Keratinocyte (primary cell): ENCODE results near the gene EMP2. TPM values are rescaled to one million over a fixed set of nuclear protein-coding genes. Genes with fewer than 3 reads are reported as not detected.

Source experiments
- DNase-seq: peaks from one replicate; pipeline ENCODE4 v3.0.0-alpha.2; 2011; ENCODE audit warnings: low read depth, missing footprints, low spot score
- FAIRE-seq: peaks from 2 replicates; lab custom pipeline; 2011; peaks lifted over from hg19 to GRCh38; lab: Jason Lieb, UNC
- H2AFZ ChIP-seq: 2 replicates; pipeline ENCODE4 v1.6.0; 2012; ENCODE audit warnings: low read length, control low read depth, inconsistent platforms; ENCODE audit not compliant: control insufficient read depth
- H3K27ac ChIP-seq: 2 replicates; pipeline ENCODE4 v1.5.1; 2011; ENCODE audit warnings: low read length; ENCODE audit not compliant: control insufficient read depth, insufficient read depth
- H3K27me3 ChIP-seq: 3 replicates; pipeline ENCODE4 v1.6.0; 2011; ENCODE audit warnings: low read length; ENCODE audit not compliant: control insufficient read depth, insufficient read depth; ENCODE audit errors: extremely low read depth
- H3K36me3 ChIP-seq, 2 experiments: 2 replicates in 1 of 2; 3 replicates in 1 of 2; pipeline ENCODE4 v1.5.1; 2011; ENCODE audit warnings: low read length in 2 of 2, mild to moderate bottlenecking in 1 of 2; ENCODE audit not compliant: control insufficient read depth in 2 of 2, insufficient read depth in 2 of 2; ENCODE audit errors: extremely low read depth in 1 of 2
- H3K4me1 ChIP-seq: 3 replicates; pipeline ENCODE4 v1.5.1; 2011; ENCODE audit warnings: low read length; ENCODE audit not compliant: control insufficient read depth, insufficient read depth; ENCODE audit errors: extremely low read depth
- H3K4me2 ChIP-seq: 3 replicates; pipeline ENCODE4 v1.6.0; 2011; ENCODE audit warnings: low read depth, low read length; ENCODE audit not compliant: control insufficient read depth, insufficient read depth; ENCODE audit errors: extremely low read depth
- H3K4me3 ChIP-seq, 3 experiments: fragments of 200-600 bp in 1 of 3; sonication (generic) in 1 of 3; 2 replicates in 2 of 3; 3 replicates in 1 of 3; pipeline ENCODE4 v1.5.1; 2011 to 2016; ENCODE audit warnings: low read length in 3 of 3, mild to moderate bottlenecking in 3 of 3, control low read depth in 2 of 3, inconsistent platforms in 1 of 3, low read depth in 1 of 3, mixed read lengths in 1 of 3, mixed run types in 1 of 3, moderate library complexity in 1 of 3; ENCODE audit not compliant: control insufficient read depth in 2 of 3, insufficient read depth in 2 of 3; ENCODE audit errors: extremely low read depth in 1 of 3
- H3K79me2 ChIP-seq: 2 replicates; pipeline ENCODE4 v1.6.0; 2012; ENCODE audit warnings: low read length; ENCODE audit not compliant: control insufficient read depth, insufficient read depth
- H3K9ac ChIP-seq: 3 replicates; pipeline ENCODE4 v1.6.0; 2011; ENCODE audit warnings: low read length; ENCODE audit not compliant: control insufficient read depth, insufficient read depth; ENCODE audit errors: extremely low read depth
- H3K9me1 ChIP-seq: 3 replicates; pipeline ENCODE4 v1.6.0; 2011; ENCODE audit warnings: low read length; ENCODE audit not compliant: control insufficient read depth, insufficient read depth; ENCODE audit errors: extremely low read depth
- H3K9me3 ChIP-seq: 2 replicates; pipeline ENCODE4 v1.5.1; 2012; ENCODE audit warnings: low read depth, low read length; ENCODE audit not compliant: control insufficient read depth
- H4K20me1 ChIP-seq: 3 replicates; pipeline ENCODE4 v1.6.0; 2011; ENCODE audit warnings: low read length; ENCODE audit not compliant: control insufficient read depth, insufficient read depth; ENCODE audit errors: extremely low read depth
- CTCF ChIP-seq, 3 experiments: IDR thresholded peaks in 1 of 3; conservative IDR thresholded peaks in 1 of 3; optimal IDR thresholded peaks in 1 of 3; 2 replicates in 2 of 3; 3 replicates in 1 of 3; pipeline versions ENCODE3 to v1.5.1; 2011; ENCODE audit warnings: low read length in 3 of 3, mild to moderate bottlenecking in 3 of 3, moderate library complexity in 2 of 3, control low read depth in 1 of 3, inconsistent platforms in 1 of 3; ENCODE audit not compliant: insufficient read depth in 2 of 3; ENCODE audit errors: extremely low read depth in 1 of 3
- EZH2 ChIP-seq: IDR thresholded peaks from one replicate; pipeline ENCODE4 v1.6.1; 2012; ENCODE audit warnings: inconsistent platforms, mild to moderate bottlenecking, low read length, moderate library complexity
- dilution Hi-C: fragments of 300-500 bp; cut with MboI; formaldehyde crosslinking; loops from one replicate; pipeline ENCODE4 v1.7.0; 2020; ENCODE audit warnings: low sequenced_read_pairs; ENCODE audit not compliant: extremely low pct_ligation_motif_present
- polyA plus RNA-seq, 5 experiments: library from polyadenylated mRNA; depleted of rRNA in 3 of 5; stranded (reverse) in 3 of 5; stranded (forward) in 1 of 5; unstranded in 1 of 5; fragments of >200 nt; gene quantifications; 1 replicate in 1 of 5; 2 replicates in 3 of 5; 3 replicates in 1 of 5; pipeline versions ENCODE4 v1.2.1 to v1.2.3, GENCODE V29; 2011 to 2012; ENCODE audit warnings: missing spikeins in 2 of 5, low read depth in 1 of 5, low replicate concordance in 1 of 5

EMP2 gene
- polyA plus RNA-seq, 1 donor (not counting 4 experiments of a cell fraction or from before 2014, with no cell fraction given): 19.1 TPM

GRCh38 chr16:10557750-10558149 is 22.6 kb downstream of the EMP2 start:
- TF ChIP-seq CTCF (optimal IDR thresholded peaks at IDR 0.05 in 1 of 3, IDR thresholded peaks at IDR 0.05 in 1 of 3, conservative IDR thresholded peaks at IDR 0.05 in 1 of 3; ENCODE audit: extremely low read depth in 1 of 3, insufficient read depth in 2 of 3, low read length in 3 of 3) (no peak), EZH2 (no peak)
- Histone ChIP-seq H3K36me3 (no peaks in the 10 kb centered on the region), H3K79me2 (no peaks in the 10 kb centered on the region), H3K4me2 (no peak overlapping the region), H3K9ac (no peak overlapping the region), H3K4me3 (no peak overlapping the region), H3K4me1 (no peaks in the 10 kb centered on the region), H4K20me1 (no peaks in the 10 kb centered on the region), H3K9me3 (no peaks in the 10 kb centered on the region), H2AFZ (no peak overlapping the region), H3K27ac (no peak overlapping the region), H3K27me3 (no peaks in the 10 kb centered on the region), H3K9me1 (no peaks in the 10 kb centered on the region)
- DNase-seq (no peak), FAIRE-seq (no peak)
- dilution Hi-C loops: no loop called here

- dilution Hi-C loops: no loop called here
Measured at GRCh38 chr16:10556236-10556635, 24.2 kb downstream of the EMP2 start.

More at GRCh38 chr16:10556236-10556635, 24.2 kb downstream of the EMP2 start:
- Histone ChIP-seq H3K9ac (no peak overlapping the region), H3K4me3 (no peak overlapping the region), H4K20me1 (no peaks in the 10 kb centered on the region), H3K4me1 (no peaks in the 10 kb centered on the region), H3K27ac (no peak overlapping the region), H3K27me3 (no peaks in the 10 kb centered on the region), H3K9me3 (no peaks in the 10 kb centered on the region), H3K79me2 (no peaks in the 10 kb centered on the region), H3K4me2 (no peak overlapping the region), H3K36me3 (no peaks in the 10 kb centered on the region), H2AFZ (no peak overlapping the region), H3K9me1 (no peaks in the 10 kb centered on the region)
- FAIRE-seq: no peak
- TF ChIP-seq EZH2 (no peak), CTCF (optimal IDR thresholded peaks at IDR 0.05 in 1 of 3, IDR thresholded peaks at IDR 0.05 in 1 of 3, conservative IDR thresholded peaks at IDR 0.05 in 1 of 3; ENCODE audit: extremely low read depth in 1 of 3, insufficient read depth in 2 of 3, low read length in 3 of 3) (no peak)
- no peak for DNase-seq
